WTC11 (cell line): Measurements from ENCODE around the gene ELN. TPM values are rescaled to one million over a fixed set of nuclear protein-coding genes. Genes with fewer than 3 reads are reported as not detected.

Experiments
- ATAC-seq: fragments of 200-7000 bp; cut with Tn5 transposase; 2 replicates; pipeline ENCODE4 v1.10.0; 2021; ENCODE audit warnings: mild to moderate bottlenecking, moderate library complexity
- CTCF ChIA-PET: fragments of 300-600 bp; sonication (Branson Sonifier 250); formaldehyde crosslinking; loops from one replicate; lab custom pipeline; 2021; ENCODE audit warnings: antibody characterized with exemption; lab: Charles Lee
- POLR2A ChIA-PET: fragments of 350-600 bp; sonication (Branson Sonifier 250); formaldehyde crosslinking; loops from one replicate; lab custom pipeline; 2021; ENCODE audit warnings: antibody characterized with exemption; lab: Charles Lee
- DNase-seq: peaks from one replicate; pipeline ENCODE4 v3.0.0; 2021; ENCODE audit warnings: low spot score
- H3K27ac Mint-ChIP-seq: 2 replicates; pipeline ENCODE4 v1.8.0; 2021; ENCODE audit warnings: mixed read lengths
- H3K27me3 Mint-ChIP-seq: 2 replicates; pipeline ENCODE4 v1.8.0; 2021; ENCODE audit warnings: low read depth, mild to moderate bottlenecking, moderate library complexity, mixed read lengths
- H3K36me3 Mint-ChIP-seq: 2 replicates; pipeline ENCODE4 v1.8.0; 2021; ENCODE audit warnings: mixed read lengths
- H3K4me1 Mint-ChIP-seq: 2 replicates; pipeline ENCODE4 v1.8.0; 2022; ENCODE audit warnings: mixed read lengths
- H3K4me3 Mint-ChIP-seq: 2 replicates; pipeline ENCODE4 v1.8.0; 2021; ENCODE audit warnings: mild to moderate bottlenecking, moderate library complexity, mixed read lengths
- H3K9me3 Mint-ChIP-seq: 2 replicates; pipeline ENCODE4 v1.8.0; 2021; ENCODE audit warnings: mixed read lengths
- GTF2I ChIP-seq: fragments of 250-450 bp; sonication (Bioruptor Pico); conservative IDR thresholded peaks from 2 replicates; pipeline ENCODE4 v1.4.0; 2021; ENCODE audit warnings: mild to moderate bottlenecking
- JAZF1 ChIP-seq: fragments of 250-450 bp; sonication (Bioruptor Pico); IDR thresholded peaks from 2 replicates; pipeline ENCODE4 v1.9.0; 2021; ENCODE audit warnings: moderate library complexity, mild to moderate bottlenecking, inconsistent platforms
- RORB ChIP-seq: fragments of 250-450 bp; sonication (Bioruptor Pico); IDR thresholded peaks from 2 replicates; pipeline ENCODE4 v1.9.0; 2021; ENCODE audit warnings: mild to moderate bottlenecking
- TP53 ChIP-seq: sonication (generic); formaldehyde crosslinking; IDR thresholded peaks from 2 replicates; pipeline ENCODE4 v1.8.1; 2023; ENCODE audit warnings: mild to moderate bottlenecking, missing genetic modification reagents
- ZNF121 ChIP-seq: sonication (generic); formaldehyde crosslinking; IDR thresholded peaks from 2 replicates; pipeline ENCODE4 v1.8.0; 2023; ENCODE audit warnings: missing genetic modification reagents
- ZNF396 ChIP-seq: fragments of 250-450 bp; sonication (Bioruptor Pico); IDR thresholded peaks from 2 replicates; pipeline ENCODE4 v1.8.0; 2021; ENCODE audit warnings: mild to moderate bottlenecking, moderate library complexity, borderline replicate concordance
- ZNF423 ChIP-seq: fragments of 250-450 bp; sonication (Bioruptor Pico); IDR thresholded peaks from 2 replicates; pipeline ENCODE4 v2.1.2; 2022; ENCODE audit warnings: mild to moderate bottlenecking, moderate library complexity
- ZNF512 ChIP-seq: sonication (generic); formaldehyde crosslinking; IDR thresholded peaks from 2 replicates; pipeline ENCODE4 v1.8.1; 2022; ENCODE audit warnings: missing genetic modification reagents, borderline replicate concordance
- total RNA-seq: library from RNA; stranded (reverse); gene quantifications from 3 replicates; pipeline ENCODE4 v1.2.3, GENCODE V29; 2021
- TF ChIP-seq, protein P1 (sequence below): sonication (generic); formaldehyde crosslinking; IDR thresholded peaks from 2 replicates; pipeline ENCODE4 v1.8.0; 2023; ENCODE audit warnings: missing genetic modification reagents, mild to moderate bottlenecking, borderline replicate concordance
- TF ChIP-seq, protein P2 (sequence below): fragments of 250-450 bp; sonication (Bioruptor Pico); IDR thresholded peaks from 2 replicates; pipeline ENCODE4 v1.8.0; 2021; ENCODE audit warnings: mild to moderate bottlenecking
- TF ChIP-seq, protein P3 (sequence below): sonication (generic); formaldehyde crosslinking; IDR thresholded peaks from 2 replicates; pipeline ENCODE4 v1.8.0; 2022; ENCODE audit warnings: missing genetic modification reagents
- TF ChIP-seq, protein P4 (sequence below): sonication (generic); formaldehyde crosslinking; IDR thresholded peaks from 2 replicates; pipeline ENCODE4 v1.8.1; 2023; ENCODE audit warnings: mild to moderate bottlenecking, missing genetic modification reagents, moderate library complexity
- TF ChIP-seq, protein P5 (sequence below): sonication (generic); formaldehyde crosslinking; conservative IDR thresholded peaks from 2 replicates; pipeline ENCODE4 v1.8.1; 2022; ENCODE audit warnings: mild to moderate bottlenecking, missing genetic modification reagents
- TF ChIP-seq, protein P6 (sequence below): fragments of 250-450 bp; sonication (Bioruptor Pico); IDR thresholded peaks from 2 replicates; pipeline ENCODE4 v1.9.0; 2021; ENCODE audit warnings: moderate library complexity, mild to moderate bottlenecking, inconsistent platforms, borderline replicate concordance

The ELN gene
- total RNA-seq, 1 experiment from 2014 or later, result 3.3 TPM

DNA sequence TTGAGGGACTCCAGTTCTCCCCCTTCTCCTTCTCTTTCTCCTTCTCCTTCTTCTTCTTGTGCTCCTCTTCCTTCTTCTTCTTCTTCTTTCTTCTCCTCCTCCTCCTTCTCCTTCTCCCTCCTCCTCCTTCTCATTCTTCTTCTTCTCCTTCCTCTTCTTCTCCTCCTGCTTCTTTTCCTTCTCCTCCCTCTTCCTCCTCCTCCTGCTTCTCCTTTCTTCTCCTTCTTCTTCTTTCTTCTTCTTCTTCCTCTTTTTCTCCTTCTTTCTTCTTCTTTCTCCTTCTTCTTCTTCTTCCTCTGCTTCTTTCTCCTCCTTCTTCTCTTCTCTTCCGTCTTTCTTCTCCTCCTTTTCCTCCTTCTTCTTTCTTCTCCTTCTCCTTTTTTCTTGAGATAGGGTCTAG is 30.0 kb downstream of the ELN start:
- no peaks in the 10 kb centered on the region for H3K9me3 Mint-ChIP-seq
- H3K27me3 Mint-ChIP-seq, result no peaks in the 10 kb centered on the region
- DNase-seq (no peak), ATAC-seq (no peak)
- H3K4me3 Mint-ChIP-seq, result no peak overlapping the region
- TF ChIP-seq, protein P1, sequence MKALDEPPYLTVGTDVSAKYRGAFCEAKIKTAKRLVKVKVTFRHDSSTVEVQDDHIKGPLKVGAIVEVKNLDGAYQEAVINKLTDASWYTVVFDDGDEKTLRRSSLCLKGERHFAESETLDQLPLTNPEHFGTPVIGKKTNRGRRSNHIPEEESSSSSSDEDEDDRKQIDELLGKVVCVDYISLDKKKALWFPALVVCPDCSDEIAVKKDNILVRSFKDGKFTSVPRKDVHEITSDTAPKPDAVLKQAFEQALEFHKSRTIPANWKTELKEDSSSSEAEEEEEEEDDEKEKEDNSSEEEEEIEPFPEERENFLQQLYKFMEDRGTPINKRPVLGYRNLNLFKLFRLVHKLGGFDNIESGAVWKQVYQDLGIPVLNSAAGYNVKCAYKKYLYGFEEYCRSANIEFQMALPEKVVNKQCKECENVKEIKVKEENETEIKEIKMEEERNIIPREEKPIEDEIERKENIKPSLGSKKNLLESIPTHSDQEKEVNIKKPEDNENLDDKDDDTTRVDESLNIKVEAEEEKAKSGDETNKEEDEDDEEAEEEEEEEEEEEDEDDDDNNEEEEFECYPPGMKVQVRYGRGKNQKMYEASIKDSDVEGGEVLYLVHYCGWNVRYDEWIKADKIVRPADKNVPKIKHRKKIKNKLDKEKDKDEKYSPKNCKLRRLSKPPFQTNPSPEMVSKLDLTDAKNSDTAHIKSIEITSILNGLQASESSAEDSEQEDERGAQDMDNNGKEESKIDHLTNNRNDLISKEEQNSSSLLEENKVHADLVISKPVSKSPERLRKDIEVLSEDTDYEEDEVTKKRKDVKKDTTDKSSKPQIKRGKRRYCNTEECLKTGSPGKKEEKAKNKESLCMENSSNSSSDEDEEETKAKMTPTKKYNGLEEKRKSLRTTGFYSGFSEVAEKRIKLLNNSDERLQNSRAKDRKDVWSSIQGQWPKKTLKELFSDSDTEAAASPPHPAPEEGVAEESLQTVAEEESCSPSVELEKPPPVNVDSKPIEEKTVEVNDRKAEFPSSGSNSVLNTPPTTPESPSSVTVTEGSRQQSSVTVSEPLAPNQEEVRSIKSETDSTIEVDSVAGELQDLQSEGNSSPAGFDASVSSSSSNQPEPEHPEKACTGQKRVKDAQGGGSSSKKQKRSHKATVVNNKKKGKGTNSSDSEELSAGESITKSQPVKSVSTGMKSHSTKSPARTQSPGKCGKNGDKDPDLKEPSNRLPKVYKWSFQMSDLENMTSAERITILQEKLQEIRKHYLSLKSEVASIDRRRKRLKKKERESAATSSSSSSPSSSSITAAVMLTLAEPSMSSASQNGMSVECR (CRISPR knock-in tag), result no peak
- TF ChIP-seq, protein P2, sequence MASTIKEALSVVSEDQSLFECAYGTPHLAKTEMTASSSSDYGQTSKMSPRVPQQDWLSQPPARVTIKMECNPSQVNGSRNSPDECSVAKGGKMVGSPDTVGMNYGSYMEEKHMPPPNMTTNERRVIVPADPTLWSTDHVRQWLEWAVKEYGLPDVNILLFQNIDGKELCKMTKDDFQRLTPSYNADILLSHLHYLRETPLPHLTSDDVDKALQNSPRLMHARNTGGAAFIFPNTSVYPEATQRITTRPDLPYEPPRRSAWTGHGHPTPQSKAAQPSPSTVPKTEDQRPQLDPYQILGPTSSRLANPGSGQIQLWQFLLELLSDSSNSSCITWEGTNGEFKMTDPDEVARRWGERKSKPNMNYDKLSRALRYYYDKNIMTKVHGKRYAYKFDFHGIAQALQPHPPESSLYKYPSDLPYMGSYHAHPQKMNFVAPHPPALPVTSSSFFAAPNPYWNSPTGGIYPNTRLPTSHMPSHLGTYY, result no peak
- TF ChIP-seq ZNF396 (CRISPR knock-in tag), result no peak
- TF ChIP-seq JAZF1 (CRISPR knock-in tag), result no peak
- no peak for TF ChIP-seq ZNF512 (CRISPR knock-in tag)
- TF ChIP-seq, protein P3, sequence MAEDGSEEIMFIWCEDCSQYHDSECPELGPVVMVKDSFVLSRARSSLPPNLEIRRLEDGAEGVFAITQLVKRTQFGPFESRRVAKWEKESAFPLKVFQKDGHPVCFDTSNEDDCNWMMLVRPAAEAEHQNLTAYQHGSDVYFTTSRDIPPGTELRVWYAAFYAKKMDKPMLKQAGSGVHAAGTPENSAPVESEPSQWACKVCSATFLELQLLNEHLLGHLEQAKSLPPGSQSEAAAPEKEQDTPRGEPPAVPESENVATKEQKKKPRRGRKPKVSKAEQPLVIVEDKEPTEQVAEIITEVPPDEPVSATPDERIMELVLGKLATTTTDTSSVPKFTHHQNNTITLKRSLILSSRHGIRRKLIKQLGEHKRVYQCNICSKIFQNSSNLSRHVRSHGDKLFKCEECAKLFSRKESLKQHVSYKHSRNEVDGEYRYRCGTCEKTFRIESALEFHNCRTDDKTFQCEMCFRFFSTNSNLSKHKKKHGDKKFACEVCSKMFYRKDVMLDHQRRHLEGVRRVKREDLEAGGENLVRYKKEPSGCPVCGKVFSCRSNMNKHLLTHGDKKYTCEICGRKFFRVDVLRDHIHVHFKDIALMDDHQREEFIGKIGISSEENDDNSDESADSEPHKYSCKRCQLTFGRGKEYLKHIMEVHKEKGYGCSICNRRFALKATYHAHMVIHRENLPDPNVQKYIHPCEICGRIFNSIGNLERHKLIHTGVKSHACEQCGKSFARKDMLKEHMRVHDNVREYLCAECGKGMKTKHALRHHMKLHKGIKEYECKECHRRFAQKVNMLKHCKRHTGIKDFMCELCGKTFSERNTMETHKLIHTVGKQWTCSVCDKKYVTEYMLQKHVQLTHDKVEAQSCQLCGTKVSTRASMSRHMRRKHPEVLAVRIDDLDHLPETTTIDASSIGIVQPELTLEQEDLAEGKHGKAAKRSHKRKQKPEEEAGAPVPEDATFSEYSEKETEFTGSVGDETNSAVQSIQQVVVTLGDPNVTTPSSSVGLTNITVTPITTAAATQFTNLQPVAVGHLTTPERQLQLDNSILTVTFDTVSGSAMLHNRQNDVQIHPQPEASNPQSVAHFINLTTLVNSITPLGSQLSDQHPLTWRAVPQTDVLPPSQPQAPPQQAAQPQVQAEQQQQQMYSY, result no peak
- TF ChIP-seq ZNF423 (CRISPR knock-in tag), result no peak
- no peak overlapping the region for H3K27ac Mint-ChIP-seq
- ChIA-PET CTCF (interaction anchor here (0.9 to 1.4 kb wide), 2 partner anchors 148 to 343 kb away, joined by 3 to 5 read pairs; no protein-coding TSS in a partner anchor), POLR2A (interaction anchor here (0.6 kb wide), 1 partner anchor 89 kb away, joined by 3 read pairs; no protein-coding TSS in a partner anchor)
- no peaks in the 10 kb centered on the region for H3K36me3 Mint-ChIP-seq
- no peaks in the 10 kb centered on the region for H3K4me1 Mint-ChIP-seq

DNA sequence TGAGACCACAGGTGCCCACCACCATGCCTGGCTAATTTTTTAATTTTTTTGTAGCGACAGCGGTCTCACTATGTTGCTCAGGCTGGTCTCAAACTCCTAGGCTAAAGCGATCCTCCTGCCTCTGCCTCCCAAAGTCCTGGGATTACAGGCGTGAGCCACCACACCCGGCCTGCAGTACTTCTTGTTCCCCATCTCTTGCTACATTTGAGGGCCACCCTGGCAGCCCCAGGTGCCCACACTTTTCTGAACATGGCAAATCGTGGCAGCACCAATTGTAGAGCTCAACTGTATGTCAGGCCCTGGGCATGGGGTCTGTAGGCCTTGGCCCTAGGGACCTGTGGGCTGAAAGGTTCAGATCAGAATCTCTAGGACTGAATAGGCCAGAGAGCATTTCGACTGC is 30.5 kb downstream of the ELN start:
- no peak overlapping the region for H3K4me3 Mint-ChIP-seq
- TF ChIP-seq TP53 (CRISPR knock-in tag) (no peak), RORB (CRISPR knock-in tag) (no peak), GTF2I (CRISPR knock-in tag) (no peak), ZNF121 (no peak), JAZF1 (CRISPR knock-in tag) (no peak)
- TF ChIP-seq, protein P4, sequence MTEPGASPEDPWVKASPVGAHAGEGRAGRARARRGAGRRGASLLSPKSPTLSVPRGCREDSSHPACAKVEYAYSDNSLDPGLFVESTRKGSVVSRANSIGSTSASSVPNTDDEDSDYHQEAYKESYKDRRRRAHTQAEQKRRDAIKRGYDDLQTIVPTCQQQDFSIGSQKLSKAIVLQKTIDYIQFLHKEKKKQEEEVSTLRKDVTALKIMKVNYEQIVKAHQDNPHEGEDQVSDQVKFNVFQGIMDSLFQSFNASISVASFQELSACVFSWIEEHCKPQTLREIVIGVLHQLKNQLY, result no peak
- TF ChIP-seq, protein P3, result no peak
- TF ChIP-seq, protein P5, sequence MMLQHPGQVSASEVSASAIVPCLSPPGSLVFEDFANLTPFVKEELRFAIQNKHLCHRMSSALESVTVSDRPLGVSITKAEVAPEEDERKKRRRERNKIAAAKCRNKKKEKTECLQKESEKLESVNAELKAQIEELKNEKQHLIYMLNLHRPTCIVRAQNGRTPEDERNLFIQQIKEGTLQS, result no peak
- TF ChIP-seq, protein P6, sequence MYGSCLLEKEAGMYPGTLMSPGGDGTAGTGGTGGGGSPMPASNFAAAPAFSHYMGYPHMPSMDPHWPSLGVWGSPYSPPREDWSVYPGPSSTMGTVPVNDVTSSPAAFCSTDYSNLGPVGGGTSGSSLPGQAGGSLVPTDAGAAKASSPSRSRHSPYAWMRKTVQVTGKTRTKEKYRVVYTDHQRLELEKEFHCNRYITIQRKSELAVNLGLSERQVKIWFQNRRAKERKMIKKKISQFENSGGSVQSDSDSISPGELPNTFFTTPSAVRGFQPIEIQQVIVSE (CRISPR knock-in tag), result no peak
- DNase-seq, result no peak
- ChIA-PET POLR2A (no interaction called here), CTCF (interaction anchor here (0.7 to 3.3 kb wide), 3 partner anchors 32 to 342 kb away, joined by 3 to 15 read pairs (median 3); no protein-coding TSS in a partner anchor)
- ATAC-seq, result no peak
- H3K36me3 Mint-ChIP-seq, result no peaks in the 10 kb centered on the region
- H3K27me3 Mint-ChIP-seq, result no peaks in the 10 kb centered on the region
- H3K27ac Mint-ChIP-seq, result no peak overlapping the region
- no peaks in the 10 kb centered on the region for H3K9me3 Mint-ChIP-seq
- no peaks in the 10 kb centered on the region for H3K4me1 Mint-ChIP-seq
